NCI-H2081 (cell line): ENCODE measurements around the gene SENP1.
"Not testable (repeated sequence)": the region's sequence is repeated elsewhere in the genome, so short reads cannot be mapped to it uniquely, and the experiment has no call there.

Source experiments
- DNase-seq, 2 experiments: peaks; one replicate each; lab custom pipeline; 2025; lab: John Stamatoyannopoulos, UW

SENP1 gene

DNA sequence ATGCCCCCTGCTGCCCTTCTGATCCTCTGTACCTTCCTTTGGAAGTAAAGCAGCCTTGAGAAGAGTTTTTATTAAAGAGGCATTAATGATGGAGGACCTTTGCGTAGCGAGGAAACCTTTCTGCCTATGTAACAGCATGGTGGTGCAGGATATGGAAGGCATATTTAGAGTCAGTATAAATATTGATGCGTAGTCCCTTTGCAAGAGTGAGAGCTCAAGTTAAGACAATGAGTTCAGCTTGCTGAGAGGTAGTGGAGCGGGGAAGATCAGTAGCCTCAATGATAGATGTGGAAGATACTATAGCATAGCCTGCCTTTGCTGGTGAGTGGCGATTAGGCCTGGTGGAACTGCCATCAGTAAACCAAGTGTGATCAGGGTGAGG is 5.4 kb upstream of the SENP1 start:
- not testable (repeated sequence) for DNase-seq

- DNase-seq: no peak
Measured at GRCh38 chr12:48110691-48111311, 4.9 kb upstream of the SENP1 start.

GRCh38 chr12:48109424-48109823 is 3.5 kb upstream of the SENP1 start:
- no peak for DNase-seq

GRCh38 chr12:48106681-48107613 is 1.1 kb upstream of the SENP1 start:
- DNase-seq: no peak

- DNase-seq: peak in 1 of 2 experiments; percentile 16
Measured at GRCh38 chr12:48105321-48105866, 485 bp downstream of the SENP1 start.

DNA sequence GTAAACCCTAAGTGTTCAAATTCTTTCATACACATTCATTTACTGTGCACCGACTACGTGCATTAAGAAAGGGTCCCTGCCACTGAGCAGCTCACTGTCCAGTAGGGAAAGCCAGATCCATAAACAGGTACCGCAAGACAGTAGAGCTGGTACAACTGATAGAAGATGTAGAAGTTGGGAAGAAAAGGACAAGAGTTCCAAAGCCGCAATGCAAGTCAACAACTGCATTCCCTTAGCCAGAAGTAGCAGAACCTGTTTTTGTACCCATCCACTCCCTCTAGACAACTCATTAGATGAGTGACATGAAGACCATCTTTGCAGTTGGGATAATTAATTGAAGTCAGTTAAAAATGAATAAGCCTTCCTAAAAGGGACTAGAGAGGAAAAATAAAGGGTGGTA is 1.3 kb downstream of the SENP1 start:
- DNase-seq: no peak

DNA sequence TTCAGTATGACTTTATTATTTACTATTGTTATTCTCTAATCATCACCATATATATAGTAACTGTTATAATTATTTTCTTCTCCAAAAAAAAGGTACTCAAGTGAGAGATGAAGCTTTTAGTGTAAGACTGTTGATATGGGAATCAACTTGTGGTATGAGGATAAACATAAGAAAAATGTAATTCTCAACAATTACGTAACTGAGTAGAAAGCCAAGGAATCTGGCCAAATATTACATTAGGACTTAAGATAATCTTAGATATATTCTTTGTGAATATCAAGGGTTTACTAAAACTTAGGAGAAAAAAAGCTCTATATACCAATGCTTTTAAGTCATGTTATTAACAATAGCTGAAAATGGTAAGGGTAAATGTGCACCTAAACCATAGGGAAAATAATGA is 13.3 kb downstream of the SENP1 start:
- no peak for DNase-seq

- DNase-seq: no peak
Measured at GRCh38 chr12:48086327-48086726, 19.6 kb downstream of the SENP1 start.

- DNase-seq: no peak
Measured at GRCh38 chr12:48084841-48085460, 20.9 kb downstream of the SENP1 start.

DNA sequence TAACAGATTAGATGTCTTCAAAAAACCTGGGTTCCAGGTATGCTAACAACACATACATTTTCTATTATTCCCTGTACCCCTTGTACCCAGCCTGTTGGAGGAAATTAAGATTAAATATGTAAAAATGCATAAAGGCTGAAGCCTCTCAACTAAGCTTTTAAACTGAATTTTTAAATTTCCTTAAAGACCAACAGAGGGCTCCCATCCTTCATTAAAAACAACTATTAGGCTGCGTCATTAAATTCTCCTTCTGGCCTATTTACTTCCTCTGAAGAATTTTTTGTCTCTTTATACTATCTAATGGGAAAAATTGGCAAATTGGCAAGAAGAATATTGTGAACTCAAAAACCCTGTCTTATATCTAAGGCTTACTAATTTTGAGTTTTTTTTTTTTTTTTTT is 21.8 kb downstream of the SENP1 start:
- DNase-seq: no peak

GRCh38 chr12:48080821-48081220 is 25.1 kb downstream of the SENP1 start:
- no peak for DNase-seq

DNA sequence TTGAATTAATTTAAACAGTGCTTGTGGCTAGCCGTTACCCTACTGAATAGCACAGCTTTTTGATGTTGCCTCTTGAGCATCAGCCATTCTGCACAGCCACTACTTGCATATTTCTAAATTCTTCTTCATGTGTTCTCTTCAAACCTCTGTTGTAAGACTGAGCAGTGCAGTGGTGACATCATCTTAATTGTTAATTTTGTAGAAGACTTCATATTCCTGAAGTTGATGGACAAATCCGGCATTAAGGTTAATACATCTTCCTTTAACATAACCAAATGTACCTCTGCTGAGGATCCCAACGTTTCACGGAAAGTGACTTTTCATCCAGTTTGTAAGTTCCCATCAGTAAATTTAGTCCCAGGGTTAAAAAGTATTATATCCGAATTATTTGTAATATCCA is 25.6 kb downstream of the SENP1 start:
- DNase-seq: no peak

GRCh38 chr12:48078901-48079300 is 27.0 kb downstream of the SENP1 start:
- DNase-seq: no peak

DNA sequence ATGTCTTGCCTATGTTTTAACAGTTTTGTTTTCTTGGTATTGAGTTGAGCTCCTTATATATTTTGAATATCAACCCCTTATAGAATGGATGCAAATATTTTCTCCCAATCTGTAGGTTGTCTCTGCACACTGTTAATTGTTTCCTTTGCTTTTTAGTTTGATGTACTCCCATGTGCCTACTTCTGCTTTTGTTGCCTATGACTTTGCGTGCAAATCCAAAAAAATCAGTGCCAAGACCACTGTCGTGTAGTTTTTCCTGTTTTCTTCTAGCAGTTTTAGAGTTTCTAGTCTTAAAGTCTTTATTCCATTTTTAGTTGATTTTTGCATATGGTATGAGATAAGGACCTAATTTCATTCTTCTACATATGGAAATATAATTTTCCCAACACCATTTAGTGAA is 28.8 kb downstream of the SENP1 start:
- no peak for DNase-seq

GRCh38 chr12:48075832-48076231 is 30.0 kb downstream of the SENP1 start:
- DNase-seq: no peak

DNA sequence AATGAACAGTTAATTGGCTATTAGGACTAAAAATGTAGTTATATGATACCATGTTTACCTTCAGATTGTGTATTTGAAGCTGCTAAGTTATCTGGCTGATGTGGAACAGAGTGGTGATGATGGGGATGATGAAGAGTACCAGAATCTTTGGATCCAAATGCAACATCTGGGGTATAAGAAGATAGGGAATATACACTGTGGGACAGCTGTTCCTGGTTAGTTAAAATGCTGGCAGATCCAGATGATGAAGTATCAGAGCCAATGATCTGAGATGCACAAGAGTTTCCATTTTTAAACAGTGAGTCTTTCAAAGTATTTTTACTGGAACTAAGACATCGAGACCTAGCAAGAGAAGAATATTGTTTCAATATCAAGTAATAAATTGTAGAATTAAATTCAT is 31.6 kb downstream of the SENP1 start:
- no peak for DNase-seq

DNA sequence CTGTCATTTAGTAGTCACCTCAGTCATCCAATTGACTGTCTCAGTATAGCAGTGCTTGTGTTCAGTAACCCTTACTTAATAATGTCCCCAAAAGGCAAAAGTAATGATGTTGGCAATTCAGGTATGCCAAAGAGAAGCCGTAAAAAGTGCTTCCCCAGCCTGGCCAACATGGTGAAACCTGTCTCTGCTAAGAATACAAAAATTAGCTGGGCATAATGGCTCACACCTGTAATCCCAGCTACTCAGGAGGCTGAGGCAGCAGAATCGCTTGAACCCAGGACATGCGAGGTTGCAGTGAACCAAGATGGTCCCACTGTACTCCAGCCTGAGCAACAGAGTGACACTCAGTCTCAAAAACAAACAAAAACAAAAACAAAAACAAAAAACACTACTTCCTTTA is 33.6 kb downstream of the SENP1 start:
- DNase-seq: no peak

GRCh38 chr12:48071808-48072207 is 34.1 kb downstream of the SENP1 start:
- no peak for DNase-seq

DNA sequence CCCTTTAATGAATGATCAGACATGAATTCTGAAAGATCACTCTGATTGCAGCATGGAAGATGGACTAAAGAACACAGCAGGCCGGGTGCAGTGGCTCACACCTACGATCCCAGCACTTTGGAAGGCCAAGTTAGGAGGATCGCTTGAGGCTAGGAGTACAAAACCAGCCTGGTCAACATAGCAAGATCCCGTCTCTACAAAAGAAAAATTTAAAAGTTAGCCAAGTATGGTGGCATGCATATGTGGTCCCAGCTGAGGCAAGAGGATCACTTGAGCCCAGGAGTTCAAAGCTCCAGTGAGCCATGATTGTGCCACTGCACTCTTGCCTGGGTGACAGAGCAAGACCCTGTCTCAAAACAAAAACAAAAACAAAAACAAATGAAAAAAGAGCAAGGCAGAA is 35.1 kb downstream of the SENP1 start:
- no peak for DNase-seq

GRCh38 chr12:48070033-48070432 is 35.8 kb downstream of the SENP1 start:
- DNase-seq: no peak

- DNase-seq: no peak
Measured at GRCh38 chr12:48069241-48069640, 36.6 kb downstream of the SENP1 start.

GRCh38 chr12:48068457-48068856 is 37.4 kb downstream of the SENP1 start:
- no peak for DNase-seq
